Naive thymus-derived CD4-positive, alpha-beta T cell (primary cell): Measurements from ENCODE around the gene RBBP8NL. TPM values are rescaled to one million over a fixed set of nuclear protein-coding genes. Genes with fewer than 3 reads are reported as not detected.
A peak's percentile ranks its signal among the peaks of the same experiment; 100 is the strongest.

Source experiments
- ATAC-seq: fragments of 150-1000 bp; cut with Tn5 transposase; 2 replicates; pipeline ENCODE4 v1.10.0; 2021; ENCODE audit warnings: mild to moderate bottlenecking, moderate library complexity
- CTCF ChIA-PET: fragments of 350-600 bp; sonication (Branson Sonifier 250); formaldehyde crosslinking; loops from one replicate; lab custom pipeline; 2021; ENCODE audit warnings: antibody characterized with exemption; lab: Charles Lee
- POLR2A ChIA-PET: fragments of 350-600 bp; sonication (Branson Sonifier 250); formaldehyde crosslinking; loops from one replicate; lab custom pipeline; 2021; ENCODE audit warnings: antibody characterized with exemption, inconsistent platforms; lab: Charles Lee
- DNase-seq, 9 donors: peaks; one replicate each; pipeline versions ENCODE4 v3.0.0 to v3.0.0-alpha.2; 2020 to 2022; ENCODE audit warnings: mixed read lengths in 1 of 9
- H3K27ac ChIP-seq: one replicate; pipeline ENCODE4 v1.7.0; 2013; ENCODE audit warnings: mild to moderate bottlenecking, low read depth, low read length, moderate library complexity
- H3K27me3 ChIP-seq, 2 donors: one replicate each; pipeline ENCODE4 v1.7.0; 2013; ENCODE audit warnings: low read length in 2 of 2, mild to moderate bottlenecking in 2 of 2, moderate library complexity in 2 of 2; ENCODE audit not compliant: control insufficient read depth in 2 of 2, insufficient read depth in 2 of 2
- H3K36me3 ChIP-seq, 3 experiments: 1 replicate in 2 of 3; 2 replicates in 1 of 3; pipeline ENCODE4 v1.7.0; 2013; ENCODE audit warnings: low read length in 3 of 3, mild to moderate bottlenecking in 3 of 3, moderate library complexity in 1 of 3; ENCODE audit not compliant: insufficient read depth in 3 of 3, control insufficient read depth in 2 of 3
- H3K4me1 ChIP-seq, 2 donors: one replicate each; pipeline ENCODE4 v1.7.0; 2013; ENCODE audit warnings: low read length in 2 of 2, mild to moderate bottlenecking in 2 of 2, moderate library complexity in 1 of 2; ENCODE audit not compliant: control insufficient read depth in 2 of 2, insufficient read depth in 2 of 2
- H3K4me3 ChIP-seq: 2 replicates; pipeline ENCODE4 v1.7.0; 2013; ENCODE audit warnings: mild to moderate bottlenecking, low read length
- H3K9me3 ChIP-seq, 3 experiments: 1 replicate in 2 of 3; 2 replicates in 1 of 3; pipeline ENCODE4 v1.7.0; 2013; ENCODE audit warnings: low read length in 3 of 3; ENCODE audit not compliant: control insufficient read depth in 2 of 3
- H3K27ac Mint-ChIP-seq, 9 donors: one replicate each; pipeline ENCODE4 v1.8.0; 2020 to 2022; ENCODE audit warnings: mixed read lengths in 9 of 9, mild to moderate bottlenecking in 8 of 9, moderate library complexity in 5 of 9, inconsistent platforms in 2 of 9
- H3K27me3 Mint-ChIP-seq, 5 donors: one replicate each; pipeline ENCODE4 v1.8.0; 2021 to 2022; ENCODE audit warnings: mixed read lengths in 5 of 5, mild to moderate bottlenecking in 1 of 5
- H3K36me3 Mint-ChIP-seq, 5 donors: one replicate each; pipeline ENCODE4 v1.8.0; 2020 to 2022; ENCODE audit warnings: mixed read lengths in 5 of 5, mild to moderate bottlenecking in 3 of 5, inconsistent platforms in 1 of 5
- H3K4me1 Mint-ChIP-seq, 7 donors: one replicate each; pipeline ENCODE4 v1.8.0; 2020 to 2022; ENCODE audit warnings: mixed read lengths in 7 of 7, mild to moderate bottlenecking in 3 of 7, inconsistent platforms in 1 of 7
- H3K4me3 Mint-ChIP-seq, 10 donors: one replicate each; pipeline ENCODE4 v1.8.0; 2020 to 2022; ENCODE audit warnings: mild to moderate bottlenecking in 10 of 10, mixed read lengths in 10 of 10, moderate library complexity in 6 of 10, inconsistent platforms in 2 of 10
- H3K9me3 Mint-ChIP-seq, 11 donors: one replicate each; pipeline ENCODE4 v1.8.0; 2020 to 2022; ENCODE audit warnings: mixed read lengths in 11 of 11, mild to moderate bottlenecking in 4 of 11, inconsistent platforms in 1 of 11, moderate library complexity in 1 of 11
- intact Hi-C, 2 donors: fragments of 100-400 bp; cut with micrococcal nuclease; formaldehyde crosslinking; loops; one replicate each; pipeline ENCODE4 v1.15.1; 2023
- polyA plus RNA-seq, 2 donors: library from polyadenylated mRNA; unstranded; fragments of 300-500 nt; fragmentation: Illumina TruSeq; gene quantifications; one replicate each; pipeline ENCODE4 v1.2.3, GENCODE V29; 2021
- total RNA-seq, 6 experiments: library from RNA in 5 of 6; stranded (reverse) in 5 of 6; gene quantifications; 1 replicate in 5 of 6; 2 replicates in 1 of 6; pipeline ENCODE4 v1.2.3 and lab custom pipeline; 2021 to 2026

The RBBP8NL gene
- total and polyA plus RNA-seq, 7 experiments from 2014 or later: not detected

GRCh38 chr20:62473717-62474603 is 46.6 kb upstream of the RBBP8NL start:
- Histone ChIP-seq H3K9me3 (no peaks in the 10 kb centered on the region), H3K4me3 (no peak overlapping the region), H3K27me3 (peaks cover 0 to 2% of the 10 kb centered on the region in 2 donors), H3K4me1 (no peaks in the 10 kb centered on the region), H3K27ac (no peak overlapping the region), H3K36me3 (no peaks in the 10 kb centered on the region)
- DNase-seq (no peak), ATAC-seq (no peak)
- CTCF ChIA-PET: no interaction called here
- no peak overlapping the region for H3K27ac Mint-ChIP-seq
- POLR2A ChIA-PET: no interaction called here
- no peaks in the 10 kb centered on the region for H3K9me3 Mint-ChIP-seq
- peaks cover 23 to 53% (median 41%) of the 10 kb centered on the region in 5 donors for H3K27me3 Mint-ChIP-seq
- peak overlapping the region in 1 of 10 donors; percentile 64 for H3K4me3 Mint-ChIP-seq
- H3K36me3 Mint-ChIP-seq: no peaks in the 10 kb centered on the region
- peaks cover 0 to 10% (median 4%) of the 10 kb centered on the region in 7 donors for H3K4me1 Mint-ChIP-seq
- intact Hi-C loops: no loop called here

- Mint-ChIP-seq H3K9me3 (no peaks in the 10 kb centered on the region), H3K27me3 (peaks cover 14 to 46% (median 33%) of the 10 kb centered on the region in 5 donors), H3K27ac (no peak overlapping the region), H3K4me3 (no peak overlapping the region), H3K4me1 (peaks cover 0 to 7% (median 4%) of the 10 kb centered on the region in 7 donors), H3K36me3 (no peaks in the 10 kb centered on the region)
- ChIA-PET CTCF (no interaction called here), POLR2A (no interaction called here)
- intact Hi-C loops: no loop called here
- Histone ChIP-seq H3K27me3 (peaks cover 0 to 2% of the 10 kb centered on the region in 2 donors), H3K27ac (no peak overlapping the region), H3K9me3 (no peaks in the 10 kb centered on the region), H3K4me3 (no peak overlapping the region), H3K36me3 (no peaks in the 10 kb centered on the region), H3K4me1 (no peaks in the 10 kb centered on the region)
- ATAC-seq (no peak), DNase-seq (no peak)
Observed at GRCh38 chr20:62472941-62473585, 45.7 kb upstream of the RBBP8NL start.

- peaks cover 0 to 7% (median 4%) of the 10 kb centered on the region in 7 donors for H3K4me1 Mint-ChIP-seq
- no peak overlapping the region for H3K27ac ChIP-seq
- ChIA-PET POLR2A (no interaction called here), CTCF (interaction anchor here (0.7 kb wide), 1 partner anchor 11 kb away, joined by 4 read pairs; no protein-coding TSS in a partner anchor)
- no peaks in the 10 kb centered on the region for H3K36me3 Mint-ChIP-seq
- peaks cover 10 to 38% (median 29%) of the 10 kb centered on the region in 5 donors for H3K27me3 Mint-ChIP-seq
- intact Hi-C loops: no loop called here
- H3K4me3 ChIP-seq: no peak overlapping the region
- H3K36me3 ChIP-seq: no peaks in the 10 kb centered on the region
- H3K27me3 ChIP-seq: peaks cover 0 to 2% of the 10 kb centered on the region in 2 donors
- no peaks in the 10 kb centered on the region for H3K4me1 ChIP-seq
- H3K9me3 ChIP-seq: no peaks in the 10 kb centered on the region
- no peak overlapping the region for H3K4me3 Mint-ChIP-seq
- H3K9me3 Mint-ChIP-seq: no peaks in the 10 kb centered on the region
- H3K27ac Mint-ChIP-seq: no peak overlapping the region
- ATAC-seq (no peak), DNase-seq (no peak)
Observed at GRCh38 chr20:62472138-62472940, 45.0 kb upstream of the RBBP8NL start.

GRCh38 chr20:62470459-62470858 is 43.1 kb upstream of the RBBP8NL start:
- no peaks in the 10 kb centered on the region for H3K4me1 ChIP-seq
- intact Hi-C loops: no loop called here
- H3K27me3 ChIP-seq: peaks cover 0 to 2% of the 10 kb centered on the region in 2 donors
- Mint-ChIP-seq H3K4me1 (no peaks in the 10 kb centered on the region), H3K36me3 (no peaks in the 10 kb centered on the region), H3K4me3 (no peak overlapping the region), H3K27ac (no peak overlapping the region), H3K27me3 (peaks cover 4 to 30% (median 23%) of the 10 kb centered on the region in 5 donors), H3K9me3 (no peaks in the 10 kb centered on the region)
- DNase-seq: no peak
- H3K4me3 ChIP-seq: no peak overlapping the region
- H3K27ac ChIP-seq: no peak overlapping the region
- no peak for ATAC-seq
- H3K9me3 ChIP-seq: no peaks in the 10 kb centered on the region
- H3K36me3 ChIP-seq: no peaks in the 10 kb centered on the region
- ChIA-PET CTCF (no interaction called here), POLR2A (no interaction called here)

- Histone ChIP-seq H3K36me3 (no peaks in the 10 kb centered on the region), H3K27me3 (peaks cover 0 to 2% of the 10 kb centered on the region in 2 donors), H3K9me3 (no peaks in the 10 kb centered on the region), H3K4me3 (no peak overlapping the region), H3K27ac (no peak overlapping the region), H3K4me1 (no peaks in the 10 kb centered on the region)
- Mint-ChIP-seq H3K4me1 (no peaks in the 10 kb centered on the region), H3K27ac (no peak overlapping the region), H3K9me3 (no peaks in the 10 kb centered on the region), H3K36me3 (no peaks in the 10 kb centered on the region), H3K4me3 (no peak overlapping the region), H3K27me3 (peaks cover 4 to 30% (median 23%) of the 10 kb centered on the region in 5 donors)
- intact Hi-C loops: no loop called here
- POLR2A ChIA-PET: no interaction called here
- CTCF ChIA-PET: no interaction called here
- ATAC-seq: no peak
- DNase-seq: no peak
Observed at GRCh38 chr20:62470001-62470400, 42.7 kb upstream of the RBBP8NL start.

- no peak for ATAC-seq
- intact Hi-C loops: no loop called here
- no peak for DNase-seq
- H3K4me3 ChIP-seq: no peak overlapping the region
- H3K27me3 ChIP-seq: peaks cover 0 to 2% of the 10 kb centered on the region in 2 donors
- ChIA-PET CTCF (no interaction called here), POLR2A (no interaction called here)
- Mint-ChIP-seq H3K4me3 (no peak overlapping the region), H3K9me3 (no peaks in the 10 kb centered on the region), H3K36me3 (no peaks in the 10 kb centered on the region), H3K27me3 (peaks cover 4 to 28% (median 23%) of the 10 kb centered on the region in 5 donors), H3K27ac (no peak overlapping the region), H3K4me1 (no peaks in the 10 kb centered on the region)
- H3K36me3 ChIP-seq: no peaks in the 10 kb centered on the region
- no peaks in the 10 kb centered on the region for H3K4me1 ChIP-seq
- no peak overlapping the region for H3K27ac ChIP-seq
- H3K9me3 ChIP-seq: no peaks in the 10 kb centered on the region
Observed at GRCh38 chr20:62469352-62469751, 42.0 kb upstream of the RBBP8NL start.
